H7 (cell line): ENCODE data around the gene SEPTIN7. TPM values are rescaled to one million over a fixed set of nuclear protein-coding genes. Genes with fewer than 3 reads are reported as not detected.

Experiments
- DNase-seq: peaks from one replicate; pipeline ENCODE4 v3.0.0; 2012
- H3K27me3 ChIP-seq: 2 replicates; pipeline ENCODE4 v1.6.0; 2011; ENCODE audit warnings: mild to moderate bottlenecking, low read length; ENCODE audit not compliant: control insufficient read depth, insufficient read depth
- H3K36me3 ChIP-seq: replicated peaks from 2 replicates; pipeline ENCODE4 v1.5.1; 2011; ENCODE audit warnings: low read length; ENCODE audit not compliant: control insufficient read depth, insufficient read depth
- H3K4me3 ChIP-seq: 2 replicates; pipeline ENCODE4 v1.5.1; 2011; ENCODE audit warnings: low read depth, mild to moderate bottlenecking, control low read depth, low read length, moderate library complexity; ENCODE audit not compliant: insufficient read depth
- total RNA-seq: library from RNA; depleted of rRNA; stranded (reverse); fragments of >200 nt; shearing (Covaris generic); gene quantifications from 2 replicates; pipeline ENCODE4 v1.2.3, GENCODE V29; 2014

SEPTIN7 gene
- total RNA-seq, 1 experiment from 2014 or later, result 162 TPM

- Histone ChIP-seq H3K27me3 (no peaks in the 10 kb centered on the region), H3K36me3 (no peaks in the 10 kb centered on the region), H3K4me3 (no peak overlapping the region)
- DNase-seq, result no peak
These were observed 24.2 kb upstream of the SEPTIN7 start for GRCh38 chr7:35776686-35777085.

DNA sequence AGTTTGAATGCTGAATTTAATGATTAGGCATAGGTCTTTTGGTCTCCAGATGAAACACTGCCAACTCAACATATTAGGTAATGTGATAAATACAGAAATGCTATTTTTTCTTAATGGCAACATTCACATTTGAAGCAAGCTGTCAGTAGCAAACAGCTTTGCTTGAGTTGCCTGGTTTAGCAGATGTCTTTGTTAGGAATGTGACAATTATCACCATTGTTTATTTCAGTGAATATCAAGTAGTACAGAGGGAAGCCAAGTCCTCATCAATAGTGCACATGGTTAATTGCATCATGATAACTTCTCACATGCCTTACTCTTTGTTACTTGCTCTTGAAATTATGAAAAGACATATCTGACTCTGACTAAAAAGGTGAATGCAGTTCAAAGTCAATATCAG, 23.7 kb upstream of the SEPTIN7 start:
- Histone ChIP-seq H3K27me3 (no peaks in the 10 kb centered on the region), H3K4me3 (no peak overlapping the region), H3K36me3 (no peaks in the 10 kb centered on the region)
- no peak for DNase-seq

DNA sequence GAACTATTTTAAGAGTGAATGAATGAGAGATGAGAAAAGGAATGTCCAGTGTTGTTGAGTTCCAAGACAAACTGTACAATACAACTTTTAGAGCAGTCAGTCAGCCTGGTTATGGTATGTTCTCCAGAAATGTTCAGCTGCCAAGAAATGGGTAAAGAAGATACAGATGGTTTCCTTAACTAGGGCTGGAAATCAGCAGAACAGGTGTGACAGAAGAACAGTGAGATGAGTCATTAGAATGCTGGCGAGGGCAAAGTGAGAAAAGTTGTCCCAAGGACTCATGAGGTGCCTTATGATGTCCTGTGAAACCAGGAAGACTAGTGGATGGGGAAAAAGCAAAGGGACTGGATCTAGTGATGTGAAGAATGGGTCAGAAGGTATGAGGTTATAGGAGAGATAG, 20.8 kb upstream of the SEPTIN7 start:
- no peaks in the 10 kb centered on the region for H3K36me3 ChIP-seq
- H3K27me3 ChIP-seq, result no peaks in the 10 kb centered on the region
- DNase-seq, result no peak
- no peak overlapping the region for H3K4me3 ChIP-seq

DNA sequence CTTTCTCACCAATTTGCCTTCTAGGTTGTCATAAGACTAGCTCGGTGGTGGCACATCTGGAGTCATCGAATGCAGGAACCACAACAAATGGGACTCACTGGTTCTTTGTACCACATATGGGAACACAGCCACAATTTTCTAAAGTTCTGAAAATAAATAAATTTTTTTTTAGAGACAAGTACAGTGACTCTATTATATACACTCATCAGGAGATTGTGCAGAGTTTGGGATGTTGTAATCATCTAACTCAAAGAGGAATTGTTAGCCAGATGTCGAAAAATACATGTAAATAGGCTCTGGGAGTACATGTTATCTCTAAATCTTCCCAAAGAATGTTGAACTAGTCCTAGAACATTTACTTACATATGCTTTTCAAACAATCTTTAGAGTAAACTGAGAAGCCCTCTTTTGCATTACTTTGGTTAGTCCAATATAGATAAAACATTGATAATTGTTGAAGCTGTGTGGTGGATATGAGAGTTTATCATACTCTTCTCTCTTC, 19.6 kb upstream of the SEPTIN7 start:
- no peak for DNase-seq
- H3K36me3 ChIP-seq, result no peaks in the 10 kb centered on the region
- no peak overlapping the region for H3K4me3 ChIP-seq
- H3K27me3 ChIP-seq, result no peaks in the 10 kb centered on the region

GRCh38 chr7:35781767-35782515, 18.9 kb upstream of the SEPTIN7 start:
- Histone ChIP-seq H3K27me3 (no peaks in the 10 kb centered on the region), H3K36me3 (no peaks in the 10 kb centered on the region), H3K4me3 (no peak overlapping the region)
- DNase-seq, result no peak

DNA sequence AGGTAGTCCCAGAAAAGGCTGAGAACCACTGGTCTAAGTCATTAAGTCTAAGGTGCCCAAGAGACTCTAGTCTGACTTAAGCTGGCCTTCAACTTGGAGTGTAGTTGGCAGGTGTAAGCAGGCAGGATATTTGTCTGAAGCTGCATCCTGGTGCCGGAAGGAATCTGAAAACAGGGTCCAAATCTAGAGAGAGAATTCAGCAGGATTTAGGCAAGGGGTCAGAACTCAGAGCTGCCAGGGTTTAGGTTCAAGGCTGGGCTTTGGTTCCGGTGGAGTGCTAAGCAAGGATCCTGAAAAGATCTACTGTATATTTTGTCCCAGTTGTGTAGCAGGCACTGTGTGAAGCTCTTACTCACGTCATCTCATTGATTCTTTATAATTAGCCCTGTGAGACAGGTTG, 16.5 kb upstream of the SEPTIN7 start:
- Histone ChIP-seq H3K27me3 (no peaks in the 10 kb centered on the region), H3K36me3 (no peaks in the 10 kb centered on the region), H3K4me3 (no peak overlapping the region)
- DNase-seq, result no peak

DNA sequence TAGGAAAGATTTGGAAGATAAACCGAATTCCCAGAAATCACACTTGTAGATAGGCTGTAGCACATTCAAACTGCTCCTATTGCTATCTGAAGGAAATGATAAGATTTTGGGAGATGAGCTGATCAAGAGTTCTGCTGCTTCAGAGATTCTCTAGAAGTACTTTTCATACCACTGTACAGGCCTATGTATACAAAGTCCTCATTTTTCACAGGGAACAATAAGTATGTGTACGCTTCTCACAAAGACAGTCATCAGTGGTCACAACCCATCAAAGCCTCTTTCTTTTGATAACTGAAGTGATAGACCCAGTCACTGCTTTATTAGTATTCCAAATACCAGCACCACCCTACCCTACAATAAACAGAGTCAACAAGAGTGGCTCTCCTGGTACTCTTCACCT, 15.6 kb upstream of the SEPTIN7 start:
- no peak overlapping the region for H3K4me3 ChIP-seq
- DNase-seq, result no peak
- no peaks in the 10 kb centered on the region for H3K36me3 ChIP-seq
- no peaks in the 10 kb centered on the region for H3K27me3 ChIP-seq

DNA sequence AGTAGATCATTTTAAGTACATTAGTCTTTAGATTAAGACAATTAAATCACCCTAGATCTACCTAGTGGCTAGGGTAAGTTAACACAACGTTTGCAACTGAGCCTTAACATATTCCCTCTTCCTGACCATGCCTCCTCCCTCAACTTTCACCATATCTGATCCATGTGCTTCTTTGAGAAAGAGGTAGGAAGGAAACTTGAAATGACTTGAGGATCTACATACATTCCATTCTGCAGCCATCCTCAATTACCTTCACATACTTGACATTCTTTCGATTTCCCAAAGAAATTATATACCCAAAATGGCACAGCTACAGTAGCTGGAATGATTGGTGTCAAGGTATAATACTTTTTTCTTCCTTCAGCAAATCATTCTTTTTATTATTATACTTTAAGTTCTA, 12.9 kb upstream of the SEPTIN7 start:
- no peak overlapping the region for H3K4me3 ChIP-seq
- no peaks in the 10 kb centered on the region for H3K27me3 ChIP-seq
- no peaks in the 10 kb centered on the region for H3K36me3 ChIP-seq
- no peak for DNase-seq

- no peak overlapping the region for H3K4me3 ChIP-seq
- no peak for DNase-seq
- H3K36me3 ChIP-seq, result no peaks in the 10 kb centered on the region
- no peaks in the 10 kb centered on the region for H3K27me3 ChIP-seq
These were observed 8.4 kb upstream of the SEPTIN7 start for GRCh38 chr7:35792472-35792871.

DNA sequence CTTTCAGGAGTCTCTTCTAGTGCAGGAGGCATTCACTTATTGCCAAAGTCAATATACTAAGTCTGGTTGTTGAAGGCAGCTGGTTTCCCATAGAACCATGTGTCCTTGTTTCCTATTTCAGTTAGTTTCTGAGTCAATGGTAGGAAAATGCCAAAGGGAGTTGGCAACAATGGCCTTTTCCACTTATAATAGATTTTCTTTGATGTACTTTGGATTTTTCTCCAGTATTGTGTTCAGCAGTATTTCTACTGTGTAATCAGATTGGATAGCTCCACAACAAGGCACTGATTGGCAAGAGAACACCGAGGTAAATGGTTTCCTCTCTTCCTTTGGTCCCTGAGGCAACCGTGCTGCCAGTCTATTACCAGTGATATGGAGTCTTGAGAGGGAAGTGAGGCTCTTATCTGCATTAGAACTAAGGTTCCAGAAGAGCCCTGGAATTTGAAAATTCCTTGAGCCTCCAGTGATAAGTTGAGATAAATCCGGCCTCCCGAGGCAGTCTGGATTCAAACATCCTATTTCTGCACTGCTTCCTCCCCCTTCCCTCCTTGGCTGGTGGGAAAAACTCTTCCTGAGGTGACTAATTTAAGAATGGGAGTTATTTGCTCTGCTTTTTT, 7.9 kb upstream of the SEPTIN7 start:
- DNase-seq, result no peak
- no peaks in the 10 kb centered on the region for H3K27me3 ChIP-seq
- no peak overlapping the region for H3K4me3 ChIP-seq
- no peaks in the 10 kb centered on the region for H3K36me3 ChIP-seq

DNA sequence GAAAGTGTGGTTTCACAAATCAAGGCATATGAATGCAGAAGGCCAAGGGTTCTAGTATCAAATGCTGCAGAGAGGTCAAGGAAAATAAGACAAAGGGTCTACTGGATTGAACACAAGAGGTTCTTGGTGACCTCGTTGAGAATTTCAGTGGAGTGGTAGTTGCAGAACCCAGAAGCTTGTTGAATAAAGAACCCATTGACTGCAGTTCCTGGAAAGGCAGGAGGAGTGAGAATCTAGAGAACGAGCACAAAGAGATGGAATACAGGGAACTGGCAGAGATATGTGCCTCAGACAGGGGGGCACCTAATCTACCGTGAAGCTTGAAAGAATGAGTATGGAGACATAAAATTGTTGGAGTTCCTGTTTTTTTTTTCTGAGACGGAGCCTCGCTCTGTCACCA, 3.5 kb upstream of the SEPTIN7 start:
- Histone ChIP-seq H3K36me3 (no peaks in the 10 kb centered on the region), H3K4me3 (no peak overlapping the region), H3K27me3 (no peaks in the 10 kb centered on the region)
- no peak for DNase-seq

DNA sequence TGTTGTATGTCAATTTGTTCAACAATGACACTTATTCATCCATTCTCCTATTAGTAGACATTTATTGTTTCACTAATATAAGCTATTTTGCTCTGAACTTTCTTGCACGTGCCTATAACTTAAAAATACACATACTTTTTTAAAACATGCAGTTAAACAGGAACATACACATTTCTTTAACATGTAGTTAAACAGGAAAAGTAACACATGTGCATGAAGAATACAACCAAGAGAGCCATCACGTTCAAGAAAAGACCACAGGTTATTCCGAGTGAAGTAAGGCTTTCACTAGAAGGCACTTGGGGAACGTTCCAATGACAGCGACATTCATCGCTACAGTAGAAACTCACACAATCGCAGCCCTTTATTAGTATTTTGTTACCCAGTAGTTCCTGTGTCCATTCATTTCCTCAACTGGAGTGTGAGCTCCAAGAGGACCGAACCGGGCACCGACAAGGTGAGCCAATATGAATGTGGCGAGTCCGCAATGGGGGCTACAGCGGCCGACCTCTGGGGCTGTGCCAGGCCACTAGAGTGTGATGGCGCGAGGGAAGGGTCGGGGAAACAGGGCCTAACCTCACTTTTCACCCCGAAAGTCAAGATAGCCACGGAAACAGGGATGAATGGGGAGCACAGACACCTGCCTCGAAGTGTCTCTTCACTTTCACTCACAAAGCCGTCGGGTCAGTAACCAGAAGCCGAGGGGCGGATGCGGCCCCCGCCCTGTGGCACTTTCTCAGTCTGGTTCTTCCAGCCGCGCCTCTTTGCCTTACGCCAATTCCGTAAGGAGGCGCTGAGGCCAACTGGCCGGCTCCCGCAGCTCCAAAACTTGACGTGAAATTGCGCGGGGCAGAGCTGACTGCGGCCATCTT, 775 bp upstream of the SEPTIN7 start:
- Histone ChIP-seq H3K36me3 (no peaks in the 10 kb centered on the region), H3K27me3 (no peaks in the 10 kb centered on the region), H3K4me3 (peak overlapping the region; percentile 97)
- DNase-seq, result peak; percentile 82

- Histone ChIP-seq H3K36me3 (no peaks in the 10 kb centered on the region), H3K4me3 (peak overlapping the region; percentile 97), H3K27me3 (no peaks in the 10 kb centered on the region)
- peak; percentile 67 for DNase-seq
These were observed 690 bp downstream of the SEPTIN7 start for GRCh38 chr7:35801392-35802101.

- H3K27me3 ChIP-seq, result no peaks in the 10 kb centered on the region
- H3K4me3 ChIP-seq, result peak overlapping the region; percentile 97
- H3K36me3 ChIP-seq, result no peaks in the 10 kb centered on the region
- no peak for DNase-seq
These were observed 1.2 kb downstream of the SEPTIN7 start for GRCh38 chr7:35802102-35802466.
